Hepatocyte (in vitro differentiated cells): ENCODE results near the gene GPR161. TPM values are rescaled to one million over a fixed set of nuclear protein-coding genes. Genes with fewer than 3 reads are reported as not detected.
A peak's percentile ranks its signal among the peaks of the same experiment; 100 is the strongest.
"Not testable (repeated sequence)": the region's sequence is repeated elsewhere in the genome, so short reads cannot be mapped to it uniquely, and the experiment has no call there.

Source experiments
- DNase-seq: peaks from one replicate; pipeline ENCODE4 v3.0.0-alpha.2; 2016; ENCODE audit warnings: low spot score
- H2AFZ ChIP-seq: fragments of 200-600 bp; sonication (generic); 2 replicates; pipeline ENCODE4 v1.6.0; 2016; ENCODE audit warnings: antibody characterized with exemption, mild to moderate bottlenecking
- H3K27ac ChIP-seq: fragments of 200-600 bp; sonication (generic); 2 replicates; pipeline ENCODE4 v1.5.1; 2016; ENCODE audit warnings: mild to moderate bottlenecking
- H3K27me3 ChIP-seq: fragments of 200-600 bp; sonication (generic); 2 replicates; pipeline ENCODE4 v1.6.1; 2016
- H3K36me3 ChIP-seq: fragments of 200-600 bp; sonication (generic); replicated peaks from 2 replicates; pipeline ENCODE4 v1.5.1; 2016; ENCODE audit warnings: low read depth; ENCODE audit not compliant: insufficient read depth
- H3K4me1 ChIP-seq: fragments of 200-600 bp; sonication (generic); 2 replicates; pipeline ENCODE4 v1.5.1; 2016; ENCODE audit warnings: mild to moderate bottlenecking, moderate library complexity; ENCODE audit not compliant: insufficient read depth
- H3K4me2 ChIP-seq: fragments of 200-600 bp; sonication (generic); 2 replicates; pipeline ENCODE4 v1.6.0; 2016
- H3K4me3 ChIP-seq: fragments of 200-600 bp; sonication (generic); 2 replicates; pipeline ENCODE4 v1.5.1; 2016; ENCODE audit warnings: mild to moderate bottlenecking
- H3K79me2 ChIP-seq: fragments of 200-600 bp; sonication (generic); 2 replicates; pipeline ENCODE4 v1.6.0; 2017; ENCODE audit warnings: mild to moderate bottlenecking
- H3K9me2 ChIP-seq: fragments of 200-600 bp; sonication (generic); replicated peaks from 2 replicates; pipeline ENCODE4 v1.6.0; 2017; ENCODE audit warnings: mild to moderate bottlenecking; ENCODE audit not compliant: insufficient read depth
- H3K9me3 ChIP-seq: fragments of 200-600 bp; sonication (generic); 2 replicates; pipeline ENCODE4 v1.5.1; 2016; ENCODE audit warnings: low read depth, mild to moderate bottlenecking
- H4K20me1 ChIP-seq: fragments of 200-600 bp; sonication (generic); 2 replicates; pipeline ENCODE4 v1.6.0; 2016; ENCODE audit warnings: mild to moderate bottlenecking; ENCODE audit not compliant: insufficient read depth, poor library complexity, severe bottlenecking
- EZH2 ChIP-seq: fragments of 200-600 bp; sonication (generic); IDR thresholded peaks from 2 replicates; pipeline ENCODE4 v1.6.1; 2016; ENCODE audit warnings: antibody characterized with exemption, mild to moderate bottlenecking, borderline replicate concordance
- EZH2phosphoT487 ChIP-seq: fragments of 200-600 bp; sonication (generic); IDR thresholded peaks from one replicate; pipeline ENCODE4 v1.6.1; 2018; ENCODE audit warnings: antibody characterized with exemption, mild to moderate bottlenecking, low read depth, moderate library complexity; ENCODE audit not compliant: unreplicated experiment, severe bottlenecking
- WGBS: methylation state at CpG from one replicate; pipeline ENCODE4 v1.1.6; 2016; ENCODE audit warnings: low lambda C conversion rate; ENCODE audit errors: missing lambda C conversion rate; 5-methylcytosine and 5-hydroxymethylcytosine counted together
- polyA plus RNA-seq: library from polyadenylated mRNA; unstranded; fragments of >200 nt; fragmentation: Nextera tagmentation; extraction: Ambion mirVana; gene quantifications from 2 replicates; pipeline ENCODE4 v1.2.1, GENCODE V29; 2016
- total RNA-seq: library from RNA; depleted of rRNA; stranded (reverse); fragments of >200 nt; gene quantifications from 2 replicates; pipeline ENCODE4 v1.2.3, GENCODE V29; 2014
- TF ChIP-seq, protein P1 (sequence below): fragments of 200-600 bp; sonication (generic); IDR thresholded peaks from 2 replicates; pipeline ENCODE4 v1.5.1; 2016; ENCODE audit warnings: antibody characterized with exemption, mild to moderate bottlenecking; ENCODE audit not compliant: poor library complexity

GPR161 gene, protein sequence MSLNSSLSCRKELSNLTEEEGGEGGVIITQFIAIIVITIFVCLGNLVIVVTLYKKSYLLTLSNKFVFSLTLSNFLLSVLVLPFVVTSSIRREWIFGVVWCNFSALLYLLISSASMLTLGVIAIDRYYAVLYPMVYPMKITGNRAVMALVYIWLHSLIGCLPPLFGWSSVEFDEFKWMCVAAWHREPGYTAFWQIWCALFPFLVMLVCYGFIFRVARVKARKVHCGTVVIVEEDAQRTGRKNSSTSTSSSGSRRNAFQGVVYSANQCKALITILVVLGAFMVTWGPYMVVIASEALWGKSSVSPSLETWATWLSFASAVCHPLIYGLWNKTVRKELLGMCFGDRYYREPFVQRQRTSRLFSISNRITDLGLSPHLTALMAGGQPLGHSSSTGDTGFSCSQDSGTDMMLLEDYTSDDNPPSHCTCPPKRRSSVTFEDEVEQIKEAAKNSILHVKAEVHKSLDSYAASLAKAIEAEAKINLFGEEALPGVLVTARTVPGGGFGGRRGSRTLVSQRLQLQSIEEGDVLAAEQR
- total RNA-seq (13.6 and 15.9 TPM in 2 replicates), polyA plus RNA-seq (19.3 and 22.4 TPM in 2 replicates)

DNA sequence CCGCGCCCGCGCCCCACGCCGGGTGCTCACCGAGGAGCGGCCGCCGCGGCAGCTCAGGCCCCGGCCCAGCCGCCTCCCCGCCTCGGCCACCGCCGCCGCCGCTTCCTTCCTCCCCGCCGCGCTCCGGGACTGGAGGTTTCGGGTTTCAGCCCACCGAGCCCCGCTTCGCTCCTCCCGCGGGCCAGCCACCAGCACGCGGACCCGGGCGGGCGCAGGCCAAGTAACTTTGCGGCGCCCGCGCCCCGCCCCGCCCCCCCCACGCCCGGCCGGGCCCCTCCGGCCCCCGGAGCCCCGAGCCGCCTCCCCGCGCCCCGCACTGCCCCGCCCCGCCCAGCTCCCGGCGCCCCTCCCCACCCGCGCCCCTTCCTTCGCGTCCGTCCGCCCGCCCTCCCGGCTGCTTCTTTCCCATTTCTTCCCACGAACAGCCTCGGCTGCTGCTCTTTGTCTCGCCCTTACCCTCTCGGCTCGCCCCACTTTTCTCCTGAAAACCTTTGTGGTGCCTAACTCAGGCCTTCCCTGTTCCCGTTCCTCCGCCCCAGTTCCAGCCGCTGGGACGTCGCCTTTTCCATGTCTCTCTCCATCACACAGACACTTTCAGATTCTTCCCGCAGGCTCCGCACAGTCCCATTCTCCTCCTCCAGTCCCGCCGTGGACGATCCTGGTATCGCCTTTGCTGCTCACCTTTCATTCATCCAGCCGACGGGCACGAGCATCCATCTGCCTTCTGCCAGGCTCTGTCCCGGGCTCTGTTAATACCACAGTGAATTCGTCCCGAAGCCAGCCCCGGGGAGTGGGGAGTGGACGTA, at the start of gene GPR161:
GPR161 (minus strand) TSS at position 222 of the 806 bp plus-strand sequence. CDS start 32,080 bp downstream, outside the sequence.
- Histone ChIP-seq H3K27ac (peak within 1 kb of the TSS; percentile 96), H3K79me2 (peaks cover 34% of the 10 kb centered on the region), H3K4me2 (peak within 1 kb of the TSS; percentile 98), H2AFZ (peak within 1 kb of the TSS; percentile 100), H3K9me2 (no peaks in the 10 kb centered on the region), H3K4me3 (peak within 1 kb of the TSS; percentile 95), H3K9me3 (no peaks in the 10 kb centered on the region), H3K27me3 (no peaks in the 10 kb centered on the region), H4K20me1 (no peaks in the 10 kb centered on the region), H3K4me1 (peaks cover 19% of the 10 kb centered on the region), H3K36me3 (no peaks in the 10 kb centered on the region)
- WGBS = 2% methylated on average over 25 of the region's 86 CpGs
- TF ChIP-seq, protein P1, sequence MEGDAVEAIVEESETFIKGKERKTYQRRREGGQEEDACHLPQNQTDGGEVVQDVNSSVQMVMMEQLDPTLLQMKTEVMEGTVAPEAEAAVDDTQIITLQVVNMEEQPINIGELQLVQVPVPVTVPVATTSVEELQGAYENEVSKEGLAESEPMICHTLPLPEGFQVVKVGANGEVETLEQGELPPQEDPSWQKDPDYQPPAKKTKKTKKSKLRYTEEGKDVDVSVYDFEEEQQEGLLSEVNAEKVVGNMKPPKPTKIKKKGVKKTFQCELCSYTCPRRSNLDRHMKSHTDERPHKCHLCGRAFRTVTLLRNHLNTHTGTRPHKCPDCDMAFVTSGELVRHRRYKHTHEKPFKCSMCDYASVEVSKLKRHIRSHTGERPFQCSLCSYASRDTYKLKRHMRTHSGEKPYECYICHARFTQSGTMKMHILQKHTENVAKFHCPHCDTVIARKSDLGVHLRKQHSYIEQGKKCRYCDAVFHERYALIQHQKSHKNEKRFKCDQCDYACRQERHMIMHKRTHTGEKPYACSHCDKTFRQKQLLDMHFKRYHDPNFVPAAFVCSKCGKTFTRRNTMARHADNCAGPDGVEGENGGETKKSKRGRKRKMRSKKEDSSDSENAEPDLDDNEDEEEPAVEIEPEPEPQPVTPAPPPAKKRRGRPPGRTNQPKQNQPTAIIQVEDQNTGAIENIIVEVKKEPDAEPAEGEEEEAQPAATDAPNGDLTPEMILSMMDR = no peak
- TF ChIP-seq EZH2phosphoT487 (no peak), EZH2 (no peak)
- peak; percentile 73 for DNase-seq

GRCh38 chr1:168181063-168181720, 44.5 kb upstream of the GPR161 start:
- not testable (repeated sequence) for H3K9me3 ChIP-seq, H3K4me3 ChIP-seq, H4K20me1 ChIP-seq, H2AFZ ChIP-seq, DNase-seq, H3K27ac ChIP-seq, H3K36me3 ChIP-seq, H3K27me3 ChIP-seq, H3K4me1 ChIP-seq, H3K9me2 ChIP-seq
- WGBS = 96% methylated on average over 15 of the region's 15 CpGs
- peak overlapping the region; percentile 84 for H3K4me2 ChIP-seq
- peaks cover 56% of the 10 kb centered on the region for H3K79me2 ChIP-seq

GRCh38 chr1:168180148-168180524, 43.4 kb upstream of the GPR161 start:
- Histone ChIP-seq H3K4me1 (no peaks in the 10 kb centered on the region), H2AFZ (peak overlapping the region; percentile 52), H3K36me3 (no peaks in the 10 kb centered on the region), H4K20me1 (no peaks in the 10 kb centered on the region), H3K9me3 (no peaks in the 10 kb centered on the region), H3K27me3 (no peaks in the 10 kb centered on the region), H3K4me2 (peak overlapping the region; percentile 84), H3K79me2 (peaks cover 53% of the 10 kb centered on the region), H3K4me3 (peak overlapping the region; percentile 41), H3K9me2 (no peaks in the 10 kb centered on the region), H3K27ac (peak overlapping the region; percentile 90)
- 39% methylated on average over 2 of the region's 2 CpGs for WGBS
- DNase-seq = no peak
- TF ChIP-seq EZH2 (no peak), EZH2phosphoT487 (no peak)
- TF ChIP-seq, protein P1 = no peak
